Measurements from ENCODE around the gene BCAS3. TPM values are rescaled to one million over a fixed set of nuclear protein-coding genes. Genes with fewer than 3 reads are reported as not detected.

The BCAS3 gene
- total and polyA plus RNA-seq, 2 donors (not counting 1 experiment from before 2014, with no cell fraction given): 13.9 to 73.4 TPM

DNA sequence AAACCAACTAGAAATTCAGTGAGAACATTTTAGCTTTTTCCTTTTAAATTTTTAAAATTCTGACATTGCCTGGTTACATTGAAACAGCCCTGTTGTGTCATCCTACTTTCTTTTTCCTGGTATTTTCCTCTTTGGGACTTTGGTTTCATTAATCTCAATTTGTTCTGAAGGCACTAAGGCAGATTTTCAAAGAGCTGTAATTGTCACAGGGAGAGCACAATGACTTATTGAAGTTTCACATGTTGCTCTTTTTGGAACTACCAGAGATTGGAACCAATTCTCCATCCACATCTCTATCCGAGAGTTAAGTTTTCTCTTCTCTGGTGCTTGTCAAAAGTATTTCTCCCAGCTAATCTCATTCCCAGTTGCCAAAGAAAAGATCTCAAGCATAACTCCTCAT is 577.3 kb downstream of the BCAS3 start:
- Histone ChIP-seq H3K4me2 (replicated peaks; ENCODE audit: low read depth, low read length, poor library complexity, severe bottlenecking) (no peak overlapping the region), H3K4me1 (ENCODE audit: control insufficient read depth in 2 of 2, insufficient read depth in 2 of 2, low read length in 2 of 2) (no peaks in the 10 kb centered on the region), H3K27me3 (replicated peaks in 1 of 4; ENCODE audit: control extremely low read depth in 1 of 4, control insufficient read depth in 3 of 4, insufficient read depth in 4 of 4, low read length in 3 of 4) (no peaks in the 10 kb centered on the region), H3K9ac (ENCODE audit: low read length) (no peak overlapping the region), H3K9me3 (ENCODE audit: control extremely low read depth in 1 of 3, control insufficient read depth in 2 of 3, insufficient read depth in 1 of 3, low read length in 2 of 3) (no peaks in the 10 kb centered on the region), H3K4me3 (ENCODE audit: control extremely low read depth in 1 of 5, extremely low read depth in 1 of 5, insufficient read depth in 1 of 5, low read depth in 2 of 5, low read length in 4 of 5) (no peak overlapping the region), H3K36me3 (replicated peaks in 1 of 2; ENCODE audit: control extremely low read depth in 1 of 2, control insufficient read depth in 1 of 2, extremely low read depth in 1 of 2, insufficient read depth in 2 of 2, low read length in 1 of 2) (no peaks in the 10 kb centered on the region), H4K20me1 (ENCODE audit: control insufficient read depth, insufficient read depth, low read length, poor library complexity, severe bottlenecking) (no peaks in the 10 kb centered on the region), H3K27ac (ENCODE audit: low read length in 2 of 2) (no peak overlapping the region), H2AFZ (ENCODE audit: insufficient read depth, low read depth, low read length, poor library complexity, severe bottlenecking) (no peak overlapping the region), H3K79me2 (ENCODE audit: control insufficient read depth, insufficient read depth, low read length) (no peaks in the 10 kb centered on the region)
- Mint-ChIP-seq H3K9me3 (ENCODE audit: insufficient read depth) (no peaks in the 10 kb centered on the region), H3K4me3 (no peak overlapping the region), H3K27me3 (no peaks in the 10 kb centered on the region), H3K4me1 (peaks cover 14% of the 10 kb centered on the region), H3K27ac (no peak overlapping the region)
- ATAC-seq (ENCODE audit: low read depth) (no peak), DNase-seq (no peak)
- ChIA-PET POLR2A (no interaction called here), CTCF (no interaction called here)
- no CpG with 5 or more reads among the region's 1 CpG for WGBS (ENCODE audit: insufficient coverage)
- no peak for TF ChIP-seq CTCF (IDR thresholded peaks at IDR 0.05)
- TF ChIP-seq EZH2 (IDR thresholded peaks at IDR 0.05; ENCODE audit: borderline replicate concordance, insufficient read depth, low read depth, low read length, poor library complexity, severe bottlenecking): no peak
- intact Hi-C loops (cut with micrococcal nuclease): no loop called here

- POLR2A ChIA-PET: no interaction called here
- no peak for TF ChIP-seq EZH2 (IDR thresholded peaks at IDR 0.05; ENCODE audit: borderline replicate concordance, insufficient read depth, low read depth, low read length, poor library complexity, severe bottlenecking)
- no peak for TF ChIP-seq CTCF (IDR thresholded peaks at IDR 0.05)
- CTCF ChIA-PET: no interaction called here
Observed at GRCh38 chr17:61255647-61256046, 578.0 kb downstream of the BCAS3 start.

More at GRCh38 chr17:61255647-61256046, 578.0 kb downstream of the BCAS3 start:
- Histone ChIP-seq H3K27ac (ENCODE audit: low read length in 2 of 2) (no peak overlapping the region), H3K79me2 (ENCODE audit: control insufficient read depth, insufficient read depth, low read length) (no peaks in the 10 kb centered on the region), H3K4me1 (ENCODE audit: control insufficient read depth in 2 of 2, insufficient read depth in 2 of 2, low read length in 2 of 2) (no peaks in the 10 kb centered on the region), H3K4me3 (ENCODE audit: control extremely low read depth in 1 of 5, extremely low read depth in 1 of 5, insufficient read depth in 1 of 5, low read depth in 2 of 5, low read length in 4 of 5) (no peak overlapping the region), H3K36me3 (replicated peaks in 1 of 2; ENCODE audit: control extremely low read depth in 1 of 2, control insufficient read depth in 1 of 2, extremely low read depth in 1 of 2, insufficient read depth in 2 of 2, low read length in 1 of 2) (no peaks in the 10 kb centered on the region), H3K4me2 (replicated peaks; ENCODE audit: low read depth, low read length, poor library complexity, severe bottlenecking) (no peak overlapping the region), H4K20me1 (ENCODE audit: control insufficient read depth, insufficient read depth, low read length, poor library complexity, severe bottlenecking) (no peaks in the 10 kb centered on the region), H3K9ac (ENCODE audit: low read length) (no peak overlapping the region), H2AFZ (ENCODE audit: insufficient read depth, low read depth, low read length, poor library complexity, severe bottlenecking) (no peak overlapping the region), H3K27me3 (replicated peaks in 1 of 4; ENCODE audit: control extremely low read depth in 1 of 4, control insufficient read depth in 3 of 4, insufficient read depth in 4 of 4, low read length in 3 of 4) (no peaks in the 10 kb centered on the region), H3K9me3 (ENCODE audit: control extremely low read depth in 1 of 3, control insufficient read depth in 2 of 3, insufficient read depth in 1 of 3, low read length in 2 of 3) (no peaks in the 10 kb centered on the region)
- H3K27me3 Mint-ChIP-seq: no peaks in the 10 kb centered on the region
- intact Hi-C loops (cut with micrococcal nuclease): no loop called here
- no peak for DNase-seq
- peaks cover 8% of the 10 kb centered on the region for H3K4me1 Mint-ChIP-seq
- ATAC-seq (ENCODE audit: low read depth): no peak
- H3K9me3 Mint-ChIP-seq (ENCODE audit: insufficient read depth): no peaks in the 10 kb centered on the region
- no peak overlapping the region for H3K4me3 Mint-ChIP-seq
- no CpG with 5 or more reads among the region's 3 CpGs for WGBS (ENCODE audit: insufficient coverage)
- H3K27ac Mint-ChIP-seq: no peak overlapping the region
